Peyer's patch (tissue), 4 donors: Measurements from ENCODE around the gene IARS1. TPM values are rescaled to one million over a fixed set of nuclear protein-coding genes. Genes with fewer than 3 reads are reported as not detected.

Source experiments
- DNase-seq, 3 donors: peaks; one replicate each; pipeline ENCODE4 v3.0.0-alpha.2; 2017 to 2019
- H3K27ac ChIP-seq, 4 donors: fragments of 200-600 bp; sonication (generic); one replicate each; pipeline ENCODE4 v1.5.1; 2016 to 2019
- H3K27me3 ChIP-seq, 2 donors: fragments of 200-600 bp; sonication (generic); one replicate each; pipeline ENCODE4 v1.5.1; 2019
- H3K36me3 ChIP-seq, 3 donors: fragments of 200-600 bp; sonication (generic); one replicate each; pipeline ENCODE4 v1.5.1; 2016 to 2019
- H3K4me1 ChIP-seq, 4 donors: fragments of 200-600 bp; sonication (generic); one replicate each; pipeline ENCODE4 v1.5.1; 2016 to 2019
- H3K4me3 ChIP-seq, 4 donors: fragments of 200-600 bp; sonication (generic); 1 replicate in 3 of 4; 2 replicates in 1 of 4; pipeline ENCODE4 v1.5.1; 2016 to 2019; ENCODE audit warnings: mild to moderate bottlenecking in 1 of 4
- H3K9me3 ChIP-seq, 4 donors: fragments of 200-600 bp; sonication (generic); one replicate each; pipeline ENCODE4 v1.5.1; 2016 to 2019; ENCODE audit warnings: mild to moderate bottlenecking in 1 of 4
- POLR2A ChIP-seq, 2 donors: fragments of 450-650 bp; IDR thresholded peaks; one replicate each; pipeline ENCODE4 v1.5.1; 2017; ENCODE audit warnings: antibody characterized with exemption in 2 of 2, mild to moderate bottlenecking in 2 of 2, moderate library complexity in 2 of 2
- total RNA-seq, 4 donors: library from RNA; depleted of rRNA; stranded (reverse); fragments of >200 nt; gene quantifications; one replicate each; pipeline ENCODE4 v1.1.0, GENCODE V29; 2016
- TF ChIP-seq, protein P1 (sequence below), 6 experiments: fragments of 450-650 bp in 4 of 6; fragments of 200-600 bp in 2 of 6; sonication (generic) in 1 of 6; IDR thresholded peaks; one replicate each; pipeline ENCODE4 v1.5.1; 2017 to 2019; ENCODE audit warnings: antibody characterized with exemption in 6 of 6, mild to moderate bottlenecking in 3 of 6, moderate library complexity in 1 of 6

Gene IARS1
- 100 to 1,000 TPM in 1 of 4 donors, 10 to 100 TPM in 3; 34.2 to 164 (median 44.9) TPM for total RNA-seq

DNA sequence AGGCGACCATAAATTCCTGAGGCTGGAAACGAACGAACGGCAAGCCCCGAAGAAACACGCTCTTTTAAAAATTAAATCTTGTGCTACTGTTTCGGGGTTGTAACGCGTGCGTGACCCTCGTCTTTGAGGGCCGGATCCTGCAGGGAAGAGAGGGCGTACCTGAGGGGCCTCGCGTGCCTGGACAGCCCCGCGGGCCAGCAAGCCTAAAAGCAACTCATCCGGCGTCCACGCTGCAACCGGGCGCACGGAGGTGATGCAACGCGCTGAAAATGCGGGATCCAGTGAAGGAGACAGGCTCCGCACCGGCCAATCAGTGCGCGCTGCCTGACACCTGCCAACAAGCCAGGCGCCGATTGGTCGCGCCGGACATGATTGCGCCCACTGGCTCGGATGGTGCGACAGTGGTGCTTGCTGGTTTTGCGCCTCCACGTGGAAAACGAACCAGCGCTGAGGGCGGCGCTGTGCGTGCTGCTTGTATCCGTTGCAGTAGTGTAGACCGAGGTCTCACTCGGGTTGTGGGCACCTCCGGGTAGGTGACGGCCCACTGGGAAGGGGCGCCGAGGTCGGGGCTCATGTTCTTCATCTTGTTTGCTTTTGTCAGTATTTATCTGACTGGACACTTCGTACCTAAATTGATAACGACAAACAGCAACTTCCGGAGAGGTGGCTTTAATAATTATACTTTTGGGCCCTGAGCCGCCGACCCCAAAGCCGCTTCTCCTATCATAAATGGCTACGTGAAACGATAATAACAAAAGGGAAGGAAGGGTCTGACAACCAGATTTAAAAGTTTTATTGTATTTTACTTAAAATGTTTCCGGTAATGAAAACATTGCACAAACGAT lies at the start of gene IARS1:
IARS1 (minus strand) TSS at position 246 of the 845 bp plus-strand sequence. CDS start 4,278 bp downstream, outside the sequence.
- H3K4me3 ChIP-seq = peak within 1 kb of the TSS; percentile 63 to 75 (median 68)

DNA sequence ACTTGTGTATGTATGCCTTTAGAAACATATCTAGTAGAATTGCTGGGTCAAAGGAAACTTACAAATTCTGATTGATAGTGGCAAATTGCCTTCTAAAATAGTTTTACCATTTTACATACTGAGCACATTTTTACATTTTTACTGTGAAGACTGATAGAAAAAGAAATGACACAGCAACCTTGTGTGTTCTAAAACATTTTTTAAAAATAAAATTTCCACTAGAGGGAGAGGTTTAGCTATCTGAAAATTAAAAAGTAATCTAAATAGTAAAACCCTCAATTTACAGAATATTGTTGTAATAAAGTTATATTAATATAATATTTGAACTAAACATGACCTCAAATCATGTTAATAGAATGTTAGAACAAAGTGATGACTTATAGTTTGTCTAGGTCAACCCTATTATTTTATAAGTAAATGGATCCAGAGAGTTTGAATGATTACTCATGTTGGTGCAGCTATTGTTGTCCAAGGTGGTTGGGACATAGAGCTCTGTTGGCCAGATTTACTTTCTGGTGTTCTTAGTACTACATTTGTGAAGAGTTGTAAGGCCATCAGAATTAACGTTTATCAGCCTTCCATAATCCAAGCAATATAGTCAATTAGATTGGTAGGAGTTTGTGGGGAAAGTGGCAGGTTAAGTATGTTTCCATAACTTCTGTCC lies 49.5 kb upstream of the IARS1 start:
- H3K27me3 ChIP-seq = no peaks in the 10 kb centered on the region
- H3K4me1 ChIP-seq = no peaks in the 10 kb centered on the region
- H3K4me3 ChIP-seq = no peak overlapping the region
- no peak for DNase-seq
- no peak overlapping the region for H3K27ac ChIP-seq
- no peak for TF ChIP-seq POLR2A (IDR thresholded peaks at IDR 0.05)
- TF ChIP-seq, protein P1, sequence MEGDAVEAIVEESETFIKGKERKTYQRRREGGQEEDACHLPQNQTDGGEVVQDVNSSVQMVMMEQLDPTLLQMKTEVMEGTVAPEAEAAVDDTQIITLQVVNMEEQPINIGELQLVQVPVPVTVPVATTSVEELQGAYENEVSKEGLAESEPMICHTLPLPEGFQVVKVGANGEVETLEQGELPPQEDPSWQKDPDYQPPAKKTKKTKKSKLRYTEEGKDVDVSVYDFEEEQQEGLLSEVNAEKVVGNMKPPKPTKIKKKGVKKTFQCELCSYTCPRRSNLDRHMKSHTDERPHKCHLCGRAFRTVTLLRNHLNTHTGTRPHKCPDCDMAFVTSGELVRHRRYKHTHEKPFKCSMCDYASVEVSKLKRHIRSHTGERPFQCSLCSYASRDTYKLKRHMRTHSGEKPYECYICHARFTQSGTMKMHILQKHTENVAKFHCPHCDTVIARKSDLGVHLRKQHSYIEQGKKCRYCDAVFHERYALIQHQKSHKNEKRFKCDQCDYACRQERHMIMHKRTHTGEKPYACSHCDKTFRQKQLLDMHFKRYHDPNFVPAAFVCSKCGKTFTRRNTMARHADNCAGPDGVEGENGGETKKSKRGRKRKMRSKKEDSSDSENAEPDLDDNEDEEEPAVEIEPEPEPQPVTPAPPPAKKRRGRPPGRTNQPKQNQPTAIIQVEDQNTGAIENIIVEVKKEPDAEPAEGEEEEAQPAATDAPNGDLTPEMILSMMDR (IDR thresholded peaks at IDR 0.05) = peak in 2 of 6 experiments; percentile 28 to 31
- no peaks in the 10 kb centered on the region for H3K36me3 ChIP-seq
- no peaks in the 10 kb centered on the region for H3K9me3 ChIP-seq

More for the DNA sequence above, at the start of gene IARS1:
- Histone ChIP-seq H3K9me3 (no peaks in the 10 kb centered on the region), H3K36me3 (peaks cover 0 to 18% (median 0%) of the 10 kb centered on the region in 3 donors), H3K27ac (peak within 1 kb of the TSS; percentile 46 to 82 (median 74)), H3K27me3 (no peaks in the 10 kb centered on the region), H3K4me1 (peaks cover 0 to 17% (median 7%) of the 10 kb centered on the region in 4 donors)
- DNase-seq = peak; percentile 99 to 100 (median 99)
- TF ChIP-seq POLR2A (IDR thresholded peaks at IDR 0.05) = peak in 1 of 2 donors; percentile 38
- TF ChIP-seq, protein P1 (IDR thresholded peaks at IDR 0.05) = peak in 4 of 6 experiments; percentile 28 to 39 (median 29)

DNA sequence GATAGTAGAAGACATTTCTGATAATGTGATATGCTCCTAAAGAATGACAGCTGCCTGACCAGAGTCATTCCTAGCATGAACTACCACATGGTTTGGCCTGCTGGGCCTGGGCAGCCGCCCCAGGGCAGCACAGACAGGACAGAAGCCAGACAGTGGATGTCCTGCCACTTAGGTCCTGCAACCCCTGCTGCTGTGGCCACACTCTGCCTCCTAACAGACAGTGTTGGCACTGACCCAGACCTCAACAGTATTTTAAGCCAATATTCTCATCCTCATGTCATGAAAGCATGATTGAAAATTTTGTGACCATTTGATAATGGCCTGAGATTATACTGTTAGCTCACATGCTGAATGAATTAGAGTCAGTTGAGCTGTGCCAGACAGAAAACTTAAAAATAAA lies 48.1 kb upstream of the IARS1 start:
- Histone ChIP-seq H3K4me3 (no peak overlapping the region), H3K9me3 (no peaks in the 10 kb centered on the region), H3K27me3 (no peaks in the 10 kb centered on the region), H3K27ac (no peak overlapping the region), H3K4me1 (no peaks in the 10 kb centered on the region), H3K36me3 (no peaks in the 10 kb centered on the region)
- no peak for DNase-seq
- TF ChIP-seq POLR2A (IDR thresholded peaks at IDR 0.05) = no peak
- TF ChIP-seq, protein P1 (IDR thresholded peaks at IDR 0.05) = no peak

DNA sequence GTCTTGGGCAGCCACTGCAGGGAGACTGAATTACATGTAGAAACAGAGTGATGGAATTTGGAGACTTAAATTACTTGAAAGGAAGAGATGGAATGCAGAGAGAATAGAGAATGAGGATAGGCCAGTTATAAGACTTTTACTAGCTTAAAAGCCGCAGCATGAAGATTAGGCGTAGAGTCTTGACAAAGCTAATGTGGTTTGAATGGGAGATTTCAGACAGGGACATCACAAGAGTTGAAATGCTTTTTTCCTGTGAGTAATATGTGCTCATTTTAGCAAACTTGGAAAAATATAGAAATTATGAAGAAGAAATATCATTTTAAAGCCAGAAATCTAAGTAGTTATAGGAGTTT lies 39.8 kb upstream of the IARS1 start:
- Histone ChIP-seq H3K27me3 (no peaks in the 10 kb centered on the region), H3K9me3 (no peaks in the 10 kb centered on the region), H3K27ac (no peak overlapping the region), H3K4me1 (no peaks in the 10 kb centered on the region), H3K36me3 (no peaks in the 10 kb centered on the region), H3K4me3 (no peak overlapping the region)
- TF ChIP-seq, protein P1 (IDR thresholded peaks at IDR 0.05) = no peak
- TF ChIP-seq POLR2A (IDR thresholded peaks at IDR 0.05) = no peak
- DNase-seq = no peak

DNA sequence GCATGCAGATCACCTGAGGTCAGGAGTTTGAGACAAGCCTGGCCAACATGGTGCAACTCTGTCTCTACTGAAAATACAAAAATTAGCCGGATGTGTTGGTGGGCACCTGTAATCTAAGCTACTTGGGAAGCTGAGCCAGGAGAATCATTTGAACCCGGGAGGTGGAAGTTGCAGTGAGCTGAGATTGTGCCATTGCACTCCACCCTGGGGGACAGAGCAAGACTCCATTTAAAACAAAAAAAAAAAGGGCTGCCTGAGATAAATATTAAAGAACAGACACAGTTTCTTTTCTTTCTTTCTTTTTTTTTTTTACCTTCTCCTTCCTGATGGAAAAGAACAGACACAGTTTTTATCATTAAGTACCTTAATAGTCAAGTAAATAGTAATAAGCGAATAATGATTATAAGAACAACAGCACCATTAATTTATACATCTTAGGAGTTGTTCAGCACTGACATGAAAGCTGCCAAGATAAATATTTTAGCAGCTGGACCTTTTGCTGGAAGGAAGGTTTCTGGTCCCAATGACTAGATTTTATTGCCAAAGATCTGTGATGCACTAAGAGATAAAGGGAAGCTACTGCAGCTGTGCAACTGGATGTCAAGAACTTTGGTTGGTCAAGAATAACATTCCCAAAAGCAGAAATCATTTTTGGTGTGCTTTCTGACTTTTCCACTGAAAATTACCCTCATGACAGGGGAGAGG lies 39.2 kb upstream of the IARS1 start:
- DNase-seq = no peak
- Histone ChIP-seq H3K9me3 (no peaks in the 10 kb centered on the region), H3K27ac (no peak overlapping the region), H3K4me3 (no peak overlapping the region), H3K36me3 (no peaks in the 10 kb centered on the region), H3K27me3 (no peaks in the 10 kb centered on the region), H3K4me1 (no peaks in the 10 kb centered on the region)
- TF ChIP-seq, protein P1 (IDR thresholded peaks at IDR 0.05) = no peak
- no peak for TF ChIP-seq POLR2A (IDR thresholded peaks at IDR 0.05)
